Thyroid gland (tissue), 4 donors: ENCODE measurements around the gene CYYR1. TPM values are rescaled to one million over a fixed set of nuclear protein-coding genes. Genes with fewer than 3 reads are reported as not detected.

Experiments
- DNase-seq, 2 donors: peaks; one replicate each; pipeline ENCODE4 v3.0.0-alpha.2; 2019
- H3K27ac ChIP-seq, 3 donors: fragments of 200-600 bp; sonication (generic); 1 replicate in 2 of 3; 2 replicates in 1 of 3; pipeline ENCODE4 v1.5.1; 2016 to 2019; ENCODE audit warnings: mild to moderate bottlenecking in 1 of 3, moderate library complexity in 1 of 3
- H3K27me3 ChIP-seq: fragments of 200-600 bp; sonication (generic); one replicate; pipeline ENCODE4 v1.5.1; 2019
- H3K36me3 ChIP-seq, 2 donors: fragments of 200-600 bp; sonication (generic); one replicate each; pipeline ENCODE4 v1.5.1; 2016 to 2019
- H3K4me1 ChIP-seq, 2 donors: fragments of 200-600 bp; sonication (generic); one replicate each; pipeline ENCODE4 v1.5.1; 2017 to 2019
- H3K4me3 ChIP-seq, 3 donors: fragments of 200-600 bp; sonication (generic); replicated peaks in 1 of 3; 1 replicate in 2 of 3; 2 replicates in 1 of 3; pipeline ENCODE4 v1.5.1; 2016; ENCODE audit warnings: mild to moderate bottlenecking in 1 of 3
- H3K9me3 ChIP-seq: fragments of 200-600 bp; sonication (generic); one replicate; pipeline ENCODE4 v1.5.1; 2017
- POLR2A ChIP-seq, 2 donors: fragments of 450-650 bp; IDR thresholded peaks; one replicate each; pipeline ENCODE4 v1.6.1; 2017; ENCODE audit warnings: antibody characterized with exemption in 2 of 2, mild to moderate bottlenecking in 2 of 2, moderate library complexity in 1 of 2
- WGBS, 2 donors: methylation state at CpG; one replicate each; pipeline ENCODE4 v1.1.5; 2017; 5-methylcytosine and 5-hydroxymethylcytosine counted together
- intact Hi-C: fragments of 100-400 bp; cut with DNase I; formaldehyde crosslinking; loops from one replicate; pipeline ENCODE4 v1.15.1; 2023
- total RNA-seq, 4 donors: library from RNA; depleted of rRNA; stranded (reverse); fragments of >200 nt; gene quantifications; one replicate each; pipeline ENCODE4 v1.2.3, GENCODE V29; 2016
- TF ChIP-seq, protein P1 (sequence below), 6 experiments: fragments of 200-600 bp in 3 of 6; fragments of 450-650 bp in 3 of 6; sonication (generic) in 3 of 6; IDR thresholded peaks; one replicate each; pipeline ENCODE4 v1.5.1; 2016 to 2019; ENCODE audit warnings: antibody characterized with exemption in 6 of 6, mild to moderate bottlenecking in 2 of 6, inconsistent platforms in 1 of 6, moderate library complexity in 1 of 6

The CYYR1 gene
- total RNA-seq, 4 donors from 2014 or later, result 7.0 to 18.7 (median 13.7) TPM

GRCh38 chr21:26425576-26425975 is 147.5 kb downstream of the CYYR1 start:
- intact Hi-C loops, result no loop called here

GRCh38 chr21:26423511-26423910 is 149.6 kb downstream of the CYYR1 start:
- TF ChIP-seq, protein P1, sequence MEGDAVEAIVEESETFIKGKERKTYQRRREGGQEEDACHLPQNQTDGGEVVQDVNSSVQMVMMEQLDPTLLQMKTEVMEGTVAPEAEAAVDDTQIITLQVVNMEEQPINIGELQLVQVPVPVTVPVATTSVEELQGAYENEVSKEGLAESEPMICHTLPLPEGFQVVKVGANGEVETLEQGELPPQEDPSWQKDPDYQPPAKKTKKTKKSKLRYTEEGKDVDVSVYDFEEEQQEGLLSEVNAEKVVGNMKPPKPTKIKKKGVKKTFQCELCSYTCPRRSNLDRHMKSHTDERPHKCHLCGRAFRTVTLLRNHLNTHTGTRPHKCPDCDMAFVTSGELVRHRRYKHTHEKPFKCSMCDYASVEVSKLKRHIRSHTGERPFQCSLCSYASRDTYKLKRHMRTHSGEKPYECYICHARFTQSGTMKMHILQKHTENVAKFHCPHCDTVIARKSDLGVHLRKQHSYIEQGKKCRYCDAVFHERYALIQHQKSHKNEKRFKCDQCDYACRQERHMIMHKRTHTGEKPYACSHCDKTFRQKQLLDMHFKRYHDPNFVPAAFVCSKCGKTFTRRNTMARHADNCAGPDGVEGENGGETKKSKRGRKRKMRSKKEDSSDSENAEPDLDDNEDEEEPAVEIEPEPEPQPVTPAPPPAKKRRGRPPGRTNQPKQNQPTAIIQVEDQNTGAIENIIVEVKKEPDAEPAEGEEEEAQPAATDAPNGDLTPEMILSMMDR (IDR thresholded peaks at IDR 0.05), result no peak
- no peak for TF ChIP-seq POLR2A (IDR thresholded peaks at IDR 0.05)
- H3K4me1 ChIP-seq, result no peaks in the 10 kb centered on the region
- DNase-seq, result no peak
- H3K9me3 ChIP-seq, result no peaks in the 10 kb centered on the region
- H3K4me3 ChIP-seq, result no peak overlapping the region
- no peaks in the 10 kb centered on the region for H3K36me3 ChIP-seq
- WGBS, 2 donors, result 66 to 81% methylated on average over 6 of the region's 6 CpGs
- no peaks in the 10 kb centered on the region for H3K27me3 ChIP-seq
- intact Hi-C loops, result no loop called here
- no peak overlapping the region for H3K27ac ChIP-seq

More at GRCh38 chr21:26425576-26425975, 147.5 kb downstream of the CYYR1 start:
- H3K4me1 ChIP-seq, result no peaks in the 10 kb centered on the region
- H3K9me3 ChIP-seq, result no peaks in the 10 kb centered on the region
- no peaks in the 10 kb centered on the region for H3K27me3 ChIP-seq
- TF ChIP-seq POLR2A (IDR thresholded peaks at IDR 0.05), result no peak
- TF ChIP-seq, protein P1 (IDR thresholded peaks at IDR 0.05), result no peak
- no peaks in the 10 kb centered on the region for H3K36me3 ChIP-seq
- no peak overlapping the region for H3K27ac ChIP-seq
- no peak overlapping the region for H3K4me3 ChIP-seq
- 83 to 85% methylated on average over 3 of the region's 3 CpGs for WGBS, 2 donors
- no peak for DNase-seq

DNA sequence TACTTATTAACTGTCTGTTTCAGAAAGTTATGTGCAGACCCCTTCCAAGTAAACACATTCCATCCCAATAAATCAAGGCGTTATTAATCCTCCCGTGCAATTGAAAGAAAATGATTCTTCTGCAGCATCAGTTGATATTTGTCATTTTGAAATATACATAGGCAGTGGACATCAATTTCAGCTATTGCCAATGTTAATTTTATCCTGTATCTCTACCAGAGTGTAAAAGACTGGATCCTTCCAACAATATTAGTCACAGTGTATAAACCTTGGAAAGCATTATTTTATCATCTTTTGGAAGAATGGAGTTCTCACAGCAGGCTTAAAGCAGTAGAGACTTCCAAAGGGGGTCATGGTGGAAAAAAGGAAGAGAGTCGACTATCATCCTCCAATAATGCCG is 150.4 kb downstream of the CYYR1 start:
- Histone ChIP-seq H3K4me3 (no peak overlapping the region), H3K9me3 (no peaks in the 10 kb centered on the region), H3K4me1 (no peaks in the 10 kb centered on the region), H3K27ac (no peak overlapping the region), H3K36me3 (no peaks in the 10 kb centered on the region), H3K27me3 (no peaks in the 10 kb centered on the region)
- WGBS, 2 donors, result 80 to 87% methylated on average over 4 of the region's 4 CpGs
- intact Hi-C loops, result no loop called here
- TF ChIP-seq, protein P1 (IDR thresholded peaks at IDR 0.05), result no peak
- no peak for TF ChIP-seq POLR2A (IDR thresholded peaks at IDR 0.05)
- no peak for DNase-seq

DNA sequence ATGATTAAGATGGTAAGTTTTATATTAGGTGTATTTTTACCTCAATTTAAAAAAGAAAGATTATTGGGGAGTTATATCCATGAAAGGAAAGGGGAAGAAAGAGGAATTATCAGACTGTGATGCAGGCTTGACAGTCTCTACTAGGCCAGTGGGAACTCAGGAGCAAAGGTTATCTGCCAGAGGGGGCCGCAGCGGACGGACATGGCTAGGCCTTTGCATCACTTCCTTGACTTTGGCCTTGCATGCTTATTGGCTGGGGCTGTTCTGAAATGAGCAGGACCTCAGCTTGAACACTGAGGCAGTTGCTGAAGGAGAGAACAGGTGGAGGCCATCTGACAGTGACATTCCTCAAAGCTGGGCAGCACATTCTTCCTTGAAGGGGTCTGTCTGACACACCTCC is 150.9 kb downstream of the CYYR1 start:
- H3K4me1 ChIP-seq, result no peaks in the 10 kb centered on the region
- no peak overlapping the region for H3K27ac ChIP-seq
- no peaks in the 10 kb centered on the region for H3K36me3 ChIP-seq
- no peaks in the 10 kb centered on the region for H3K27me3 ChIP-seq
- intact Hi-C loops, result no loop called here
- H3K9me3 ChIP-seq, result no peaks in the 10 kb centered on the region
- H3K4me3 ChIP-seq, result no peak overlapping the region
- TF ChIP-seq POLR2A (IDR thresholded peaks at IDR 0.05), result no peak
- TF ChIP-seq, protein P1 (IDR thresholded peaks at IDR 0.05), result no peak
- no peak for DNase-seq
- WGBS, 2 donors, result 84 to 91% methylated on average over 3 of the region's 3 CpGs

DNA sequence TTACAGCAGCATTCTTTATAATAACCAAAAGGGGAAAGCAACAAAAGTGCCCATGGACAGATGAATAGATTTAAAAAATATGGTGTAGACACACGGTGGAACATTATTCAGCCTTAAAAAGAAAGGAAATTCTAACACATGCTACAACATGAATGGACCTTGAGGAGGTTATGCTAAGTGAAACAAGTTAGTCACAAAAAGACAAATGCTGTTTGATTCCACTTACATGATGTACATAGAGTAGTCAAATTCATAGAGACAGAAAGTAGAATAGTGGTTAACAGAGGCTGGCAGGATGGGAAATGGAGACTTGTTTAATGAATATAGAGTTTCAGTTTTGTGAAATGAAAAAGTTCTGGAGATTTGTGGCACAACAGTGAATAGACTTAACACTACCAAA is 151.4 kb downstream of the CYYR1 start:
- no peak for DNase-seq
- Histone ChIP-seq H3K27ac (no peak overlapping the region), H3K4me1 (no peaks in the 10 kb centered on the region), H3K27me3 (no peaks in the 10 kb centered on the region), H3K36me3 (no peaks in the 10 kb centered on the region), H3K4me3 (no peak overlapping the region), H3K9me3 (no peaks in the 10 kb centered on the region)
- intact Hi-C loops, result no loop called here
- 85 to 89% methylated on average over 1 of the region's 1 CpG for WGBS, 2 donors
- TF ChIP-seq, protein P1 (IDR thresholded peaks at IDR 0.05), result no peak
- no peak for TF ChIP-seq POLR2A (IDR thresholded peaks at IDR 0.05)
